ENCODE results near the gene CCDC47.

Gene CCDC47

GRCh38 chr17:63751806-63752205, 21.6 kb downstream of the CCDC47 start:
- Histone ChIP-seq H4K20me1 (ENCODE audit: insufficient read depth, low read length) (no peaks in the 10 kb centered on the region), H2AFZ (ENCODE audit: low read depth, low read length) (no peak overlapping the region), H3K27me3 (ENCODE audit: low read depth, low read length) (no peaks in the 10 kb centered on the region), H3K27ac (ENCODE audit: low read length) (no peak overlapping the region), H3K4me3 (ENCODE audit: low read length) (no peak overlapping the region), H3K79me2 (ENCODE audit: low read length) (no peaks in the 10 kb centered on the region), H3K9ac (ENCODE audit: low read length) (no peak overlapping the region), H3K9me3 (ENCODE audit: insufficient read depth, low read length) (no peaks in the 10 kb centered on the region), H3K36me3 (replicated peaks; ENCODE audit: low read depth, low read length) (peaks cover 43% of the 10 kb centered on the region), H3K4me2 (ENCODE audit: low read length) (no peak overlapping the region), H3K4me1 (ENCODE audit: low read length) (0 out of 2 replicates have a peak, but pooled peaks cover 3% of the 10 kb centered on the region)
- TF ChIP-seq CTCF (IDR thresholded peaks at IDR 0.05; ENCODE audit: low read depth, low read length): no peak
- no peak for TF ChIP-seq EZH2phosphoT487 (IDR thresholded peaks at IDR 0.05; ENCODE audit: low read depth)

GRCh38 chr17:63741408-63742173, 31.8 kb downstream of the CCDC47 start, which contains the start of gene STRADA:
STRADA (minus strand) TSS chr17:63741799; CDS start chr17:63728369, 13,430 bp downstream.
- Histone ChIP-seq H3K27me3 (ENCODE audit: low read depth, low read length) (no peaks in the 10 kb centered on the region), H3K9me3 (ENCODE audit: insufficient read depth, low read length) (no peaks in the 10 kb centered on the region), H3K36me3 (replicated peaks; ENCODE audit: low read depth, low read length) (peaks cover 11% of the 10 kb centered on the region), H3K27ac (ENCODE audit: low read length) (peak within 1 kb of the TSS; percentile 98), H3K4me1 (ENCODE audit: low read length) (peaks cover 16% of the 10 kb centered on the region), H4K20me1 (ENCODE audit: insufficient read depth, low read length) (no peaks in the 10 kb centered on the region), H3K79me2 (ENCODE audit: low read length) (peaks cover 23% of the 10 kb centered on the region), H2AFZ (ENCODE audit: low read depth, low read length) (peak within 1 kb of the TSS; percentile 21), H3K4me2 (ENCODE audit: low read length) (peak within 1 kb of the TSS; percentile 98), H3K4me3 (ENCODE audit: low read length) (peak within 1 kb of the TSS; percentile 87), H3K9ac (ENCODE audit: low read length) (peak within 1 kb of the TSS; percentile 98)
- TF ChIP-seq CTCF (IDR thresholded peaks at IDR 0.05; ENCODE audit: low read depth, low read length): no peak
- TF ChIP-seq EZH2phosphoT487 (IDR thresholded peaks at IDR 0.05; ENCODE audit: low read depth): no peak

- no peaks in the 10 kb centered on the region for H4K20me1 ChIP-seq (ENCODE audit: insufficient read depth, low read length)
- no peaks in the 10 kb centered on the region for H3K27me3 ChIP-seq (ENCODE audit: low read depth, low read length)
- no peaks in the 10 kb centered on the region for H3K9me3 ChIP-seq (ENCODE audit: insufficient read depth, low read length)
- H2AFZ ChIP-seq (ENCODE audit: low read depth, low read length): no peak overlapping the region; the same call in 1 of the 2 replicates
- H3K4me3 ChIP-seq (ENCODE audit: low read length): peak overlapping the region; percentile 87
- H3K27ac ChIP-seq (ENCODE audit: low read length): peak overlapping the region; percentile 86
- peaks cover 16% of the 10 kb centered on the region for H3K4me1 ChIP-seq (ENCODE audit: low read length)
- peak overlapping the region; percentile 91 for H3K4me2 ChIP-seq (ENCODE audit: low read length)
- peak overlapping the region; percentile 95 for H3K9ac ChIP-seq (ENCODE audit: low read length)
- no peak for TF ChIP-seq CTCF (IDR thresholded peaks at IDR 0.05; ENCODE audit: low read depth, low read length)
- TF ChIP-seq EZH2phosphoT487 (IDR thresholded peaks at IDR 0.05; ENCODE audit: low read depth): no peak
- peaks cover 8% of the 10 kb centered on the region for H3K36me3 ChIP-seq (replicated peaks; ENCODE audit: low read depth, low read length)
- peaks cover 23% of the 10 kb centered on the region for H3K79me2 ChIP-seq (ENCODE audit: low read length)
These were observed 32.3 kb downstream of the CCDC47 start for GRCh38 chr17:63741143-63741407.

GRCh38 chr17:63740464-63741142, 32.8 kb downstream of the CCDC47 start:
- no peaks in the 10 kb centered on the region for H3K9me3 ChIP-seq (ENCODE audit: insufficient read depth, low read length)
- H3K79me2 ChIP-seq (ENCODE audit: low read length): peaks cover 25% of the 10 kb centered on the region
- H3K4me3 ChIP-seq (ENCODE audit: low read length): peak overlapping the region; percentile 87
- H3K27ac ChIP-seq (ENCODE audit: low read length): peak overlapping the region; percentile 86
- no peak overlapping the region; the same call in 1 of the 2 replicates for H2AFZ ChIP-seq (ENCODE audit: low read depth, low read length)
- peak overlapping the region; percentile 95 for H3K9ac ChIP-seq (ENCODE audit: low read length)
- TF ChIP-seq CTCF (IDR thresholded peaks at IDR 0.05; ENCODE audit: low read depth, low read length) (no peak), EZH2phosphoT487 (IDR thresholded peaks at IDR 0.05; ENCODE audit: low read depth) (no peak)
- peaks cover 3% of the 10 kb centered on the region for H3K36me3 ChIP-seq (replicated peaks; ENCODE audit: low read depth, low read length)
- no peaks in the 10 kb centered on the region for H3K27me3 ChIP-seq (ENCODE audit: low read depth, low read length)
- peaks cover 16% of the 10 kb centered on the region for H3K4me1 ChIP-seq (ENCODE audit: low read length)
- no peaks in the 10 kb centered on the region for H4K20me1 ChIP-seq (ENCODE audit: insufficient read depth, low read length)
- peak overlapping the region; percentile 91 for H3K4me2 ChIP-seq (ENCODE audit: low read length)
